Germinal center (tissue), 1 donor: ENCODE results near the gene DDC.
A peak's percentile ranks its signal among the peaks of the same experiment; 100 is the strongest.

Experiments
- DNase-seq: peaks from one replicate; pipeline ENCODE4 v3.0.0; 2012; ENCODE audit warnings: mixed read lengths, low spot score

Gene DDC

GRCh38 chr7:50413561-50413960, 151.6 kb downstream of the DDC start:
- no peak for DNase-seq

GRCh38 chr7:50412973-50413372, 152.2 kb downstream of the DDC start:
- DNase-seq, result peak; percentile 43

GRCh38 chr7:50411332-50411731, 153.9 kb downstream of the DDC start:
- DNase-seq, result peak; percentile 48

- DNase-seq, result peak; percentile 72
Observed at GRCh38 chr7:50409856-50410745, 155.1 kb downstream of the DDC start.
